HL-60 (cell line): ENCODE measurements around the gene MACROD2.

Experiments used
- DNase-seq, 2 experiments: peaks; one replicate each; pipeline ENCODE4 v3.0.0-alpha.2; 2010 to 2020; ENCODE audit warnings: low read depth in 1 of 2, low spot score in 1 of 2
- H3K27ac ChIP-seq: fragments of 250-450 bp; sonication (Bioruptor Pico); replicated peaks from 2 replicates; pipeline ENCODE4 v1.5.1; 2020; ENCODE audit warnings: mild to moderate bottlenecking, moderate library complexity
- H3K27me3 ChIP-seq: fragments of 250-450 bp; sonication (Bioruptor Pico); 2 replicates; pipeline ENCODE4 v1.5.1; 2021; ENCODE audit warnings: mild to moderate bottlenecking, moderate library complexity; ENCODE audit not compliant: insufficient read depth, poor library complexity, severe bottlenecking
- H3K4me3 ChIP-seq: replicated peaks from 2 replicates; pipeline ENCODE4 v1.5.1; 2011; ENCODE audit warnings: mild to moderate bottlenecking, control low read depth, low read length; ENCODE audit not compliant: insufficient read depth
- CTCF ChIP-seq: IDR thresholded peaks from one replicate; pipeline ENCODE4 v1.5.1; 2011; ENCODE audit warnings: low read length, control low read depth, inconsistent platforms; ENCODE audit not compliant: insufficient read depth
- GABPA ChIP-seq: IDR thresholded peaks from 2 replicates; pipeline ENCODE4 v1.6.1; 2012; ENCODE audit warnings: low read depth
- POLR2AphosphoS5 ChIP-seq: IDR thresholded peaks from 2 replicates; pipeline ENCODE4 v1.6.1; 2012; ENCODE audit warnings: low read depth
- REST ChIP-seq: IDR thresholded peaks from 2 replicates; pipeline ENCODE4 v1.6.1; 2012; ENCODE audit warnings: low read depth; ENCODE audit not compliant: insufficient replicate concordance
- SPI1 ChIP-seq: IDR thresholded peaks from 2 replicates; pipeline ENCODE4 v1.6.1; 2012; ENCODE audit warnings: low read depth, mild to moderate bottlenecking, borderline replicate concordance

The MACROD2 gene

GRCh38 chr20:15675813-15676484 is 1680.6 kb downstream of the MACROD2 start:
- Histone ChIP-seq H3K4me3 (no peak overlapping the region), H3K27ac (no peak overlapping the region), H3K27me3 (no peaks in the 10 kb centered on the region)
- TF ChIP-seq SPI1 (no peak), CTCF (no peak)
- no peak for DNase-seq

GRCh38 chr20:15676815-15677214 is 1681.5 kb downstream of the MACROD2 start:
- no peaks in the 10 kb centered on the region for H3K27me3 ChIP-seq

GRCh38 chr20:15682690-15683089 is 1687.4 kb downstream of the MACROD2 start:
- Histone ChIP-seq H3K4me3 (no peak overlapping the region), H3K27ac (no peak overlapping the region), H3K27me3 (no peaks in the 10 kb centered on the region)
- no peak for TF ChIP-seq REST
- TF ChIP-seq GABPA: no peak
- TF ChIP-seq POLR2AphosphoS5: no peak
- TF ChIP-seq SPI1: no peak
- no peak for DNase-seq

More at GRCh38 chr20:15676815-15677214, 1681.5 kb downstream of the MACROD2 start:
- TF ChIP-seq GABPA: no peak
- TF ChIP-seq CTCF: no peak
- Histone ChIP-seq H3K4me3 (no peak overlapping the region), H3K27ac (no peak overlapping the region)
- no peak for DNase-seq

GRCh38 chr20:15692570-15692969 is 1697.3 kb downstream of the MACROD2 start:
- TF ChIP-seq CTCF (no peak), GABPA (no peak), SPI1 (no peak), REST (no peak), POLR2AphosphoS5 (no peak)
- DNase-seq: no peak
- Histone ChIP-seq H3K27ac (no peak overlapping the region), H3K4me3 (no peak overlapping the region), H3K27me3 (no peaks in the 10 kb centered on the region)
